T-cell (primary cell): ENCODE measurements around the gene TEX2. TPM values are rescaled to one million over a fixed set of nuclear protein-coding genes. Genes with fewer than 3 reads are reported as not detected.

ENCODE experiments used
- ATAC-seq, 4 experiments: fragments of 200-7000 bp in 3 of 4; fragments of 150-1000 bp in 1 of 4; cut with Tn5 transposase; replicated peaks in 1 of 4; 1 replicate in 3 of 4; 2 replicates in 1 of 4; pipeline ENCODE4 v1.10.0; 2021; ENCODE audit warnings: moderate library complexity in 3 of 4, mild to moderate bottlenecking in 2 of 4, moderate number of reproducible peaks in 1 of 4
- CTCF ChIA-PET, 2 donors: fragments of 300-600 bp; sonication (Branson Sonifier 250); formaldehyde crosslinking; loops; one replicate each; lab custom pipeline; 2022; ENCODE audit warnings: antibody characterized with exemption in 2 of 2; lab: Charles Lee
- POLR2A ChIA-PET, 2 donors: fragments of 300-600 bp; sonication (Branson Sonifier 250); formaldehyde crosslinking; loops; one replicate each; lab custom pipeline; 2022; ENCODE audit warnings: antibody characterized with exemption in 2 of 2; lab: Charles Lee
- DNase-seq, 35 experiments: peaks; one replicate each; pipeline versions ENCODE4 v3.0.0 to v3.0.0-alpha.2; 2013 to 2023
- H3K27ac ChIP-seq: one replicate; pipeline ENCODE4 v1.5.1; 2013; ENCODE audit warnings: low read length
- H3K27me3 ChIP-seq, 2 experiments: replicated peaks in 1 of 2; 1 replicate in 1 of 2; 2 replicates in 1 of 2; pipeline versions ENCODE4 v1.6.1 to v1.7.0; 2013; ENCODE audit warnings: low read length in 1 of 2, mixed read lengths in 1 of 2; ENCODE audit not compliant: control insufficient read depth in 2 of 2, insufficient read depth in 2 of 2; ENCODE audit errors: extremely low read depth in 1 of 2
- H3K36me3 ChIP-seq, 2 donors: 1 replicate in 1 of 2; 2 replicates in 1 of 2; pipeline versions ENCODE4 v1.6.1 to v1.7.0; 2013; ENCODE audit warnings: low read length in 1 of 2; ENCODE audit not compliant: control insufficient read depth in 2 of 2, insufficient read depth in 1 of 2; ENCODE audit errors: extremely low read depth in 1 of 2
- H3K4me1 ChIP-seq, 2 experiments: 1 replicate in 1 of 2; 2 replicates in 1 of 2; pipeline versions ENCODE4 v1.6.1 to v1.7.0; 2013; ENCODE audit warnings: low read length in 2 of 2, mixed read lengths in 1 of 2; ENCODE audit not compliant: insufficient read depth in 2 of 2, control insufficient read depth in 1 of 2; ENCODE audit errors: extremely low read depth in 1 of 2
- H3K4me3 ChIP-seq, 2 donors: 1 replicate in 1 of 2; 2 replicates in 1 of 2; pipeline versions ENCODE4 v1.5.1 to v1.7.0; 2013; ENCODE audit warnings: mild to moderate bottlenecking in 2 of 2, low read length in 1 of 2, moderate library complexity in 1 of 2; ENCODE audit not compliant: control insufficient read depth in 1 of 2; ENCODE audit errors: extremely low read depth in 1 of 2
- H3K9me3 ChIP-seq: 2 replicates; pipeline ENCODE4 v1.7.0; 2013
- H3K27ac Mint-ChIP-seq, 2 donors: one replicate each; pipeline ENCODE4 v1.8.0; 2020 to 2021; ENCODE audit warnings: mild to moderate bottlenecking in 2 of 2, mixed read lengths in 2 of 2
- H3K27me3 Mint-ChIP-seq, 2 donors: one replicate each; pipeline ENCODE4 v1.8.0; 2021 to 2022; ENCODE audit warnings: mixed read lengths in 2 of 2
- H3K36me3 Mint-ChIP-seq: one replicate; pipeline ENCODE4 v1.8.0; 2021; ENCODE audit warnings: mixed read lengths
- H3K4me1 Mint-ChIP-seq, 3 donors: one replicate each; pipeline ENCODE4 v1.8.0; 2020 to 2022; ENCODE audit warnings: mixed read lengths in 3 of 3, mild to moderate bottlenecking in 1 of 3
- H3K4me3 Mint-ChIP-seq, 3 donors: one replicate each; pipeline ENCODE4 v1.8.0; 2020 to 2022; ENCODE audit warnings: mild to moderate bottlenecking in 3 of 3, mixed read lengths in 3 of 3, moderate library complexity in 3 of 3
- H3K9me3 Mint-ChIP-seq, 3 donors: one replicate each; pipeline ENCODE4 v1.8.0; 2020 to 2022; ENCODE audit warnings: mixed read lengths in 3 of 3
- WGBS: methylation state at CpG from one replicate; pipeline ENCODE4 v1.1.5; 2013; ENCODE audit warnings: missing lambda C conversion rate; ENCODE audit not compliant: insufficient coverage; 5-methylcytosine and 5-hydroxymethylcytosine counted together
- total RNA-seq, 35 experiments: library from RNA in 6 of 35; stranded (reverse) in 6 of 35; fragments of 120-200 nt in 1 of 35; gene quantifications; one replicate each; pipeline versions ENCODE4 v1.2.1 to v1.2.4 and lab custom pipeline; 2013 to 2026

TEX2 gene
- total RNA-seq, 5 donors from 2014 or later (not counting 1 experiment from before 2014, with no cell fraction given), result 12.5 to 16.4 (median 14.8) TPM

DNA sequence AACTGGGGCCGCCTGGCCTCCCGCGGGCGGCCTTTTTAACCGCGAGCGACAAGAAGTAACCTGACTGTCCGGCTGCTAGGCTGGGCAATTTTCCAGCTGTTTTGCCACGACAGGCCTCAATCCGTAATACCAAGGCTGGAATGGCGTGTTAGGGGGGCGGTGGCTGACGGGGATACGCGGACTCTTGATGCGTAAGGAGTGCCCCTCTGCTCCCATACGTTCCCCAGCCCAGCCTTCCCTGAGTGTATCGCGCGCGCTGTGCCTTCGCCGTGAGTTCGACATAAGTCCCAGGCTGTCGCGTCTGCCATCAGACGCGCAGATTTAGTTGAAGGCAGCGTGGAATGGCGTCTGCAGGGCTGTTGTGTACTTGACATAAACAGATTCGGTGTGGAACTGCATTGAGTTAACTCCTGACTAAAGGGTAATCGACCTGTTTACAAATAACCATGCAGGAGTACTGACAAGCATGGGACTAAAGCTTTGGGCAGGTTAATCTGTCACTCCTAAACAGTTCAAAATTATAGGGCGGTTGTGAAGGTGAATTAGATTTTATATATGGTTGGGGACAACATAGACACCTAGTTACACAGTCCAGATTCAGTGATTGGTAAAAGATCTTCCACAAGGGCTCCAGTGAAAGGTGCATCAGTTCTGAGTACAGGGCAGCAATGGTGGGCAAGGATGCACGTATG lies 116.5 kb downstream of the TEX2 start:
- DNase-seq (peak; percentile 19 to 66 (median 45)), ATAC-seq (peak; percentile 14 to 31 (median 20))
- Mint-ChIP-seq H3K9me3 (no peaks in the 10 kb centered on the region), H3K4me3 (no peak overlapping the region), H3K27ac (no peak overlapping the region), H3K4me1 (peaks cover 24 to 28% (median 24%) of the 10 kb centered on the region in 3 donors), H3K27me3 (no peaks in the 10 kb centered on the region), H3K36me3 (peaks cover 7% of the 10 kb centered on the region)
- peak overlapping the region; percentile 87 for H3K27ac ChIP-seq
- ChIA-PET POLR2A (interaction anchor here (0.5 to 1.9 kb wide), 21 partner anchors 13 to 423 kb away, joined by 3 to 18 read pairs (median 5); partner anchors contain the start of genes ERN1 (in 2 of the 2), ICAM2 (in 2 of the 2) and CEP95 (in 1 of the 2)), CTCF (interaction anchor here (0.6 to 2.5 kb wide), 8 partner anchors 13 to 236 kb away, joined by 3 to 39 read pairs (median 10); no protein-coding TSS in a partner anchor)
- H3K36me3 ChIP-seq, result peaks cover 2 to 26% of the 10 kb centered on the region in 2 donors
- H3K27me3 ChIP-seq, result no peaks in the 10 kb centered on the region
- H3K4me3 ChIP-seq, result peak overlapping the region; percentile 55 to 77
- peaks cover 14 to 18% of the 10 kb centered on the region in 2 experiments for H3K4me1 ChIP-seq
- 0% methylated on average over 23 of the region's 34 CpGs for WGBS
- H3K9me3 ChIP-seq, result no peaks in the 10 kb centered on the region

DNA sequence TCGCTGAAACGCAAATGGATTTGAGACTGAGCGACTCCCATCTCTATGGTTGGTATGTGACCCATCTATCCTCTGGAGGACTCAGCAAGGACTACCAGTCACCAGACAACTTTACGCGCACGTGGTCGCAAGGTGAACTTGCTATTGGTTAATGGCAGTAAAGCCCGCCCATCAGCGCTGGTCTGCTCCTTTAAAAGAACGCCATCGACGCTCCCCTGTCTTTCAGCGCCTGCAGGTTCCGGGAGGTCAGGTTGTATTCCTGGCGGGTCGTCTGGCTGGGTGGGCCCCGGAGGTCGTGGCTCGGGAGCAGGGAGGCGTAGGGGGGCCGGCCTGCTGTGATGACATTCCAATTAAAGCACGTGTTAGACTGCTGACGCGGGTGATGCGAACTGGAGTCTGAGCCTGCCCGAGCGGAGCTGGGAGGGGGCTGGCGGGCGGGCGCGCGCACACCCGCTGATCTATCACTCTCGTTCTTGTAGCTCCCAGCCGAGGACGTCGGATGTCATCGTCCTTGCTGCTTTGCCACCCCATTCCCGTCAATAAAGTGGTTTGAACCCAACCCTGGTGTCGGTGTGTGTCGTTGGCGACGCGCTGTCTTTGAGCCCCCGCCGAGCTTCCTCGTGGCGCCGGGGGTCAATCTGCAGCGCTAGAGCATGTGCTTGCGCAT lies 117.2 kb downstream of the TEX2 start:
- DNase-seq (peak; percentile 90 to 98 (median 95)), ATAC-seq (peak; percentile 91 to 95 (median 94))
- H3K27ac Mint-ChIP-seq, result no peak overlapping the region
- no peaks in the 10 kb centered on the region for H3K9me3 ChIP-seq
- peaks cover 24 to 28% (median 24%) of the 10 kb centered on the region in 3 donors for H3K4me1 Mint-ChIP-seq
- H3K27ac ChIP-seq, result peak overlapping the region; percentile 87
- peaks cover 14 to 18% of the 10 kb centered on the region in 2 experiments for H3K4me1 ChIP-seq
- H3K27me3 ChIP-seq, result no peaks in the 10 kb centered on the region
- POLR2A ChIA-PET, result interaction anchor here (0.5 to 1.9 kb wide), 33 partner anchors 12 to 706 kb away, joined by 3 to 18 read pairs (median 5); partner anchors contain the start of genes ERN1 (in 2 of the 2), ICAM2 (in 2 of the 2) and CEP95 (in 1 of the 2)
- under 1% methylated on average over 51 of the region's 51 CpGs for WGBS
- peaks cover 0 to 21% of the 10 kb centered on the region in 2 donors for H3K36me3 ChIP-seq
- H3K4me3 ChIP-seq, result peak overlapping the region; percentile 55 to 77
- H3K27me3 Mint-ChIP-seq, result no peaks in the 10 kb centered on the region
- no peaks in the 10 kb centered on the region for H3K9me3 Mint-ChIP-seq
- H3K4me3 Mint-ChIP-seq, result no peak overlapping the region
- H3K36me3 Mint-ChIP-seq, result peaks cover 4% of the 10 kb centered on the region
- CTCF ChIA-PET, result interaction anchor here (0.5 to 2.5 kb wide), 13 partner anchors 12 to 251 kb away, joined by 3 to 39 read pairs (median 8); partner anchors contain the start of gene ICAM2 (in 1 of the 2)

DNA sequence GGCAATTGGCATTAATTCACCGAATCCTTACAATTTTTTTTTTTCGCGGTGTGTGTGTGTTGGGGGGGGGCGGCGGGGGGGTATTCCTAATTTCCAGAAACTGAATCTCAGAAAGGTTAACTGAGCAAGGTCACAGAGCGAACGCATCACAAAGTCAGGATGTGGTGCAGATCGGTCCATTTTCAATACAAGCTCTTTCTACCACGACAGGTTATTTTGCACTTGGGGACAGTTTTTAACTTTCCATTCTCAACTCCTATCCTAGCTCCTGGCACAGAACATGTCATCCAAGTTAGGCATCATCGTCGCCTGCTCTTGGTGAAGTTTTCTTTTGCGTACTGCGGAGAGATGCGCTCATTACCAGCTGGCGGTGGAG lies 117.7 kb downstream of the TEX2 start:
- Mint-ChIP-seq H3K4me1 (peaks cover 24 to 28% (median 24%) of the 10 kb centered on the region in 3 donors), H3K27me3 (no peaks in the 10 kb centered on the region), H3K4me3 (no peak overlapping the region), H3K27ac (no peak overlapping the region), H3K9me3 (no peaks in the 10 kb centered on the region), H3K36me3 (peaks cover 4% of the 10 kb centered on the region)
- peak overlapping the region; percentile 55 to 77 for H3K4me3 ChIP-seq
- CTCF ChIA-PET, result interaction anchor here (0.5 to 2.5 kb wide), 11 partner anchors 11 to 251 kb away, joined by 3 to 39 read pairs (median 8); partner anchors contain the start of gene ICAM2 (in 1 of the 2)
- no peaks in the 10 kb centered on the region for H3K27me3 ChIP-seq
- H3K4me1 ChIP-seq, result peaks cover 14 to 18% of the 10 kb centered on the region in 2 experiments
- ATAC-seq, result peak; percentile 17 to 30 (median 23)
- no peak for DNase-seq
- peak overlapping the region; percentile 87 for H3K27ac ChIP-seq
- POLR2A ChIA-PET, result interaction anchor here (0.6 to 1.9 kb wide), 22 partner anchors 12 to 774 kb away, joined by 3 to 18 read pairs (median 4); partner anchors contain the start of genes ERN1 (in 2 of the 2), ICAM2 (in 2 of the 2), CEP95 (in 1 of the 2) and LRRC37A3 (in 1 of the 2)
- peaks cover 0 to 16% of the 10 kb centered on the region in 2 donors for H3K36me3 ChIP-seq
- H3K9me3 ChIP-seq, result no peaks in the 10 kb centered on the region
- 0% methylated on average over 10 of the region's 15 CpGs for WGBS

DNA sequence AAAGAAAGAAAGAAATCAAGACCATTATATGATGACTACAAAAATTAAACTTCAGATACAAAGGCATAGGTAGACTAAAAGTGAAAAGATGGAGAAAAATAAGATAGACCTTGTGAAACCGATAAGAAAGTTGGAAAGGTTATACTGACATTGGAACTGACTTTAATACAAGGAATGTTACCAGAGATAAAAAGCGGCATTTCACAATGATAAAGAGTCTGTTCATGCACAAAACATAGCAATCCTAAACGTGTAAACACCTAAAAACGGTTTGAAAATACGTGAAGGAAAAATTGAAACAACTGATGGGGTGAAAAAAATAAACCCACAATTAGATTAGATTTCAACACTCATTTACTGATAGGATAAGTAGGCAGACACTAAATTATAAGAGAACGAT lies 123.5 kb downstream of the TEX2 start:
- Mint-ChIP-seq H3K4me3 (no peak overlapping the region), H3K27me3 (no peaks in the 10 kb centered on the region), H3K9me3 (no peaks in the 10 kb centered on the region), H3K27ac (no peak overlapping the region), H3K36me3 (no peaks in the 10 kb centered on the region), H3K4me1 (no peaks in the 10 kb centered on the region)
- Histone ChIP-seq H3K36me3 (no peaks in the 10 kb centered on the region), H3K27me3 (no peaks in the 10 kb centered on the region), H3K9me3 (no peaks in the 10 kb centered on the region), H3K27ac (no peak overlapping the region), H3K4me3 (no peak overlapping the region), H3K4me1 (no peaks in the 10 kb centered on the region)
- POLR2A ChIA-PET, result no interaction called here
- DNase-seq (no peak), ATAC-seq (no peak)
- 100% methylated on average over 2 of the region's 6 CpGs for WGBS
- CTCF ChIA-PET, result interaction anchor here in 1 of 2 donors (0.6 kb wide), 2 partner anchors 278 to 502 kb away, joined by 3 to 8 read pairs; no protein-coding TSS in a partner anchor

DNA sequence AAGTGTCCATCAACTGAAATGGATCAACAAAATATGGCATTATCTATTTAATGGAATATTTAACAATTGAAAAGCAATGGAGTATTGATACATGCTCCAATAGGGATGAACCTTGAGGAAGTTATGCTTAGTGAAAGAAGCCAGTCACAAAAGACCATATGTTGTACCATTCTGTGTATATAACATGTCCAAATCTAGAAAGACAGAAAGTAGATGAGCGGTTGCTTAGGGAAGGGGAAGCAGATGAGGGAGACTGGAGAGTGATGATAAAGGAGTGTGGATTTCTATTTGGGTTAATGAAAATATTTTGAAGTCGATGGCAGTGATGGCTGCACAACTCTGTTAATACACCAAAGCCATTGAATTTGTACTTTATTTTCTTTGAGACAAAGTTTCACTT lies 124.6 kb downstream of the TEX2 start:
- peaks cover 0 to 2% of the 10 kb centered on the region in 2 experiments for H3K4me1 ChIP-seq
- Mint-ChIP-seq H3K9me3 (no peaks in the 10 kb centered on the region), H3K36me3 (no peaks in the 10 kb centered on the region), H3K27ac (no peak overlapping the region), H3K4me3 (no peak overlapping the region), H3K27me3 (no peaks in the 10 kb centered on the region), H3K4me1 (peaks cover 0 to 3% (median 1%) of the 10 kb centered on the region in 3 donors)
- ChIA-PET POLR2A (no interaction called here), CTCF (no interaction called here)
- DNase-seq, result no peak
- no peaks in the 10 kb centered on the region for H3K36me3 ChIP-seq
- no peak overlapping the region for H3K4me3 ChIP-seq
- ATAC-seq, result no peak
- no peak overlapping the region for H3K27ac ChIP-seq
- no peaks in the 10 kb centered on the region for H3K27me3 ChIP-seq
- H3K9me3 ChIP-seq, result no peaks in the 10 kb centered on the region
- 100% methylated on average over 1 of the region's 2 CpGs for WGBS

DNA sequence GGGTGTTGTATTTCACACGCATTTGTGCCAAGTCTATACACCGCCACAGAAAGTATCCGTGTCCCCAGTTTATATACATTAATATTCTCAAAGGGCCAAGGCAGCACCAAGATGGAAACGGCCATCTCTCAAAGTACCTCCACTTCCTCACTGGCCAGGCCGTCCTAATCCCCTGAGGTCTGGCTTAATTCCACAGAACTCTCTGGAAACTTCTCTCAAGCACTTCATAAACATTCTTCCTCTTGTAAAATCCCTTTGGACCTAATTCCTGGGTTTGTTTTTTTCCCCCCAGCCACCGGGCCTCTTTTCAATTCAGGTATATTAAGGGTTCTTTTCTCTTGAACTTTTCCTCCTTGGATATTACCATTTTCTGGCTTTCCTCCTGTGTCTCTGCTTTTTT lies 128.1 kb downstream of the TEX2 start:
- Mint-ChIP-seq H3K9me3 (no peaks in the 10 kb centered on the region), H3K27me3 (no peaks in the 10 kb centered on the region), H3K4me1 (peaks cover 12 to 23% (median 18%) of the 10 kb centered on the region in 3 donors), H3K36me3 (no peaks in the 10 kb centered on the region), H3K27ac (no peak overlapping the region), H3K4me3 (no peak overlapping the region)
- ChIA-PET CTCF (interaction anchor here (0.6 to 5.5 kb wide), 8 partner anchors 10 to 393 kb away, joined by 3 to 226 read pairs (median 16); no protein-coding TSS in a partner anchor), POLR2A (no interaction called here)
- no peak for ATAC-seq
- 68% methylated on average over 4 of the region's 6 CpGs for WGBS
- no peak for DNase-seq
- peaks cover 7 to 17% of the 10 kb centered on the region in 2 experiments for H3K4me1 ChIP-seq
- H3K9me3 ChIP-seq, result no peaks in the 10 kb centered on the region
- no peak overlapping the region for H3K27ac ChIP-seq
- no peak overlapping the region for H3K4me3 ChIP-seq
- no peaks in the 10 kb centered on the region for H3K36me3 ChIP-seq
- H3K27me3 ChIP-seq, result no peaks in the 10 kb centered on the region
